ENCODE measurements around the gene CCDC171.

Gene CCDC171

GRCh38 chr9:15889555-15889954 lies 336.7 kb downstream of the CCDC171 start:
- TF ChIP-seq, protein P1, sequence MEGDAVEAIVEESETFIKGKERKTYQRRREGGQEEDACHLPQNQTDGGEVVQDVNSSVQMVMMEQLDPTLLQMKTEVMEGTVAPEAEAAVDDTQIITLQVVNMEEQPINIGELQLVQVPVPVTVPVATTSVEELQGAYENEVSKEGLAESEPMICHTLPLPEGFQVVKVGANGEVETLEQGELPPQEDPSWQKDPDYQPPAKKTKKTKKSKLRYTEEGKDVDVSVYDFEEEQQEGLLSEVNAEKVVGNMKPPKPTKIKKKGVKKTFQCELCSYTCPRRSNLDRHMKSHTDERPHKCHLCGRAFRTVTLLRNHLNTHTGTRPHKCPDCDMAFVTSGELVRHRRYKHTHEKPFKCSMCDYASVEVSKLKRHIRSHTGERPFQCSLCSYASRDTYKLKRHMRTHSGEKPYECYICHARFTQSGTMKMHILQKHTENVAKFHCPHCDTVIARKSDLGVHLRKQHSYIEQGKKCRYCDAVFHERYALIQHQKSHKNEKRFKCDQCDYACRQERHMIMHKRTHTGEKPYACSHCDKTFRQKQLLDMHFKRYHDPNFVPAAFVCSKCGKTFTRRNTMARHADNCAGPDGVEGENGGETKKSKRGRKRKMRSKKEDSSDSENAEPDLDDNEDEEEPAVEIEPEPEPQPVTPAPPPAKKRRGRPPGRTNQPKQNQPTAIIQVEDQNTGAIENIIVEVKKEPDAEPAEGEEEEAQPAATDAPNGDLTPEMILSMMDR (conservative IDR thresholded peaks at IDR 0.05; ENCODE audit: low read length), result no peak
- DNase-seq (ENCODE audit: low read depth), result peak; percentile 66
- no peak overlapping the region for H3K4me3 ChIP-seq (ENCODE audit: low read length)

DNA sequence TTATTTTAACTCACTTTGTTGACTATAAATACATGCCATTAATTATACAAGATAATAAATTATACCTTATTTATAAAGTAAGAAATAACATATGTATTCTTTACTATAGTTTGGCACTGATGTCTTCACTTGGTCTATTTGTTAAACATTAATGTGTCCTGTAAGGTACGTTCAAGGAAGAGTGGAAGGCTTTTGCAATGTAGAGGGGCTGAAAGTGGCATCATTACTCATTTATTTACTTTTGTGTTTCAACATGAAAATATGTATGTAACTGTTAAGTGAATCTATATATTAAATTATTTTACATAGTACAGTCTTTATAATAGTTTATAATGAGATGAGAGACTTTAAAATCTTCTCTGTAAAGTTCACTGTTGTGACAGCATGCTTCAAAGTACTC lies 348.7 kb downstream of the CCDC171 start:
- no peak overlapping the region for H3K4me3 ChIP-seq (ENCODE audit: low read length)
- no peak for DNase-seq (ENCODE audit: low read depth)
- TF ChIP-seq, protein P1 (conservative IDR thresholded peaks at IDR 0.05; ENCODE audit: low read length), result no peak

DNA sequence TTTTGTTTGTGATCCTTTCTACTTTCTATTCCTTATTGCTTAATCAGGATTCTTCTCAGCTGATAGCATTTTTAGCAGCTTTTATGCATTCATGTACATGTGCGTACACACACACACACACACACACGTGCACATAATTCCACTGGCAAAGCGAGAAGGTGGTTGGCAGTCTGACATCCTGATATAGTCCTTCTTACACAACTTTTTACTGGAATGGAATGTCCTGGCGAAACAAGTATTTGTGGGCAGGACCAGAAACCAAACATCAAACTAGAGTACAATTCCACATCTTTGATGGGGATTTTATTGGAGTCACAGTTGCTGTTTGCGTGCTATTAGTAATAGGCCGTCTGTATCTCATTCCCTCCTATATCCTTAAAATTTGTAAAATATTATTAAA lies 356.5 kb downstream of the CCDC171 start:
- TF ChIP-seq, protein P1 (conservative IDR thresholded peaks at IDR 0.05; ENCODE audit: low read length), result no peak
- peak; percentile 85 for DNase-seq (ENCODE audit: low read depth)

DNA sequence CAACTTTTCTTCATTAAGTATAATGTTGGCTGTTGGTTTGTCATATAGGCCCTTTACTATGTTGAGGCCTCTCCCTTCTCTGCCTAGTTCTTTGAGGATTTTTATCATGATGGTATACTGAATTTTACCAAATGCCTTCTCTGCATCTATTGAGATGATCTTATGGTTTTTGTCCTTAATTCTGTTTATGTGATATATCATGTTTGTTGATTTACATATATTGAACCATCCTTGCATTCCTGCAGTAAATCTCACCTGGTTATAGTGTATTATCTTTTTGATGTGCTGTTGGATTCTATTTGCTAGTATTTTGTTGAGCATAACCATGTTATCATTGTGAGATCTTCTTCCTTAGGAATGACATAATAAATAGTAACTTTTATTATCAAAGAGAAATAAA lies 362.9 kb downstream of the CCDC171 start:
- TF ChIP-seq, protein P1 (conservative IDR thresholded peaks at IDR 0.05; ENCODE audit: low read length), result no peak
- H3K4me3 ChIP-seq (ENCODE audit: low read length), result no peak overlapping the region
- DNase-seq (ENCODE audit: low read depth), result no peak

More for the DNA sequence above, 356.5 kb downstream of the CCDC171 start:
- H3K4me3 ChIP-seq (ENCODE audit: low read length), result no peak overlapping the region

DNA sequence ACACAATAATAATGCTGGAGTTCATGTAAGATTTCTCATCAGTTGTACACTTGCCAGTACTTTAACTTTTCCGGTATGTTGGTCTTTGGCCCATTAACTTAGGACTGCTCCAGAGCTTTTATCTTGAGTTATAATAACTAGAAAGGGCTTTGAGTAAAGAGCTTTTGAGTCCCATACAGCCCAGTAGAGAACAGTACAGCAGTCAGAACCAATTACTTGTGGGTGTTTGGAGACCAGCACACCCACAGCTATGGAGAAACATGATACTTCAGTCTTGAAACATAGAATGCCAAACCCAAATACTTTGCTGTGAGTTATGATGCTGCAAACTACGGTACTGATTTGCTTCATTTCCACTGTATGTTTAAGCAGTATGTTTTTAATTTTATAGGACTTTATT lies 374.3 kb downstream of the CCDC171 start:
- DNase-seq (ENCODE audit: low read depth), result peak; percentile 64
- TF ChIP-seq, protein P1 (conservative IDR thresholded peaks at IDR 0.05; ENCODE audit: low read length), result no peak

GRCh38 chr9:15935661-15936305 lies 382.9 kb downstream of the CCDC171 start:
- peak; percentile 59 for DNase-seq (ENCODE audit: low read depth)
- TF ChIP-seq, protein P1 (conservative IDR thresholded peaks at IDR 0.05; ENCODE audit: low read length), result no peak
- H3K4me3 ChIP-seq (ENCODE audit: low read length), result no peak overlapping the region

More for the DNA sequence above, 374.3 kb downstream of the CCDC171 start:
- H3K4me3 ChIP-seq (ENCODE audit: low read length), result no peak overlapping the region

DNA sequence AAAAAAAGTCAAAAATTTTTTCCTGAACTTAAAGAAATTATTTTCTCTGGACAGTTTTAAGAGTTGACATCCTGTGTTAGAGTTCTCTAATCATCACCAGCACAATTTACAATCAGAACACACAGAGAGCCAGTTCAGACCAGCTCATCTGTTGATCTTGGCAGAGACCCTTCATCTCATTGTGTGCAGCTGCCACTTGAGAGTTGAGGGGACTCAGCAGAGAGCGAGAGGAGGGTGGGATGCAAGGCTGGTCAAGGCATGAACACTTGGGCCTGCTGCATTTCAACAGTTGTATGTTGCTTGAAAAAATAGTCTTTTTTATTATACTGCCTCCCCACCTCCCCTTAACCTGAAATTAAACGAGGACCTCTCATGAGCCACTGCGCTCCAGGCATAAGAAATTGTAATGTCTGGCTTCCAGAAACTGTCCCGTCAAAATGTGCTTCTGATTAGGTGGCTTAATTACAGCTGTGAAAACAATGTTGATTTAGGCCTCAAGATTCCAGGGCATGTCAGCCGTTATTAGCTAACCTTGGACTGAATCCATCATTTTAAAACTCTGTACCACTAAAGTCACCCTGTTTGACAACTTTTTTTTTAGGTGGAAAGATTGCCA lies 383.6 kb downstream of the CCDC171 start:
- TF ChIP-seq, protein P1 (conservative IDR thresholded peaks at IDR 0.05; ENCODE audit: low read length), result no peak
- H3K4me3 ChIP-seq (ENCODE audit: low read length), result no peak overlapping the region
- peak; percentile 89 for DNase-seq (ENCODE audit: low read depth)

Measured in AG10803 (cell line).